Subcutaneous abdominal adipose tissue (tissue), 5 donors: ENCODE data around the gene EXOSC5.

Experiments
- H3K27ac ChIP-seq: one replicate; pipeline ENCODE4 v1.7.0; 2013; ENCODE audit warnings: low read depth, mild to moderate bottlenecking, inconsistent platforms, low read length, moderate library complexity
- H3K27me3 ChIP-seq, 5 donors: one replicate each; pipeline ENCODE4 v1.7.0; 2013; ENCODE audit warnings: low read length in 5 of 5, inconsistent platforms in 1 of 5; ENCODE audit not compliant: control insufficient read depth in 5 of 5, insufficient read depth in 4 of 5
- H3K36me3 ChIP-seq, 5 donors: one replicate each; pipeline ENCODE4 v1.7.0; 2013; ENCODE audit warnings: low read length in 5 of 5; ENCODE audit not compliant: control insufficient read depth in 5 of 5, insufficient read depth in 5 of 5
- H3K4me1 ChIP-seq, 5 donors: one replicate each; pipeline ENCODE4 v1.7.0; 2013; ENCODE audit warnings: low read length in 5 of 5, mild to moderate bottlenecking in 3 of 5, moderate library complexity in 1 of 5; ENCODE audit not compliant: control insufficient read depth in 5 of 5, insufficient read depth in 5 of 5
- H3K4me3 ChIP-seq, 5 donors: one replicate each; pipeline ENCODE4 v1.7.0; 2013; ENCODE audit warnings: low read length in 5 of 5, low read depth in 1 of 5
- H3K9ac ChIP-seq, 5 donors: one replicate each; pipeline ENCODE4 v1.7.0; 2013; ENCODE audit warnings: low read length in 5 of 5, mild to moderate bottlenecking in 4 of 5, moderate library complexity in 3 of 5
- H3K9me3 ChIP-seq, 5 donors: one replicate each; pipeline ENCODE4 v1.7.0; 2013; ENCODE audit warnings: low read length in 5 of 5; ENCODE audit not compliant: control insufficient read depth in 5 of 5
- donor health status: healthy.
- donor health status: healthy.
- donor health status: healthy.
- donor health status: healthy.
- donor health status: healthy.

EXOSC5 gene

GRCh38 chr19:41426116-41426841 lies 29.1 kb upstream of the EXOSC5 start:
- Histone ChIP-seq H3K27me3 (no peaks in the 10 kb centered on the region), H3K36me3 (peaks cover 0 to 53% (median 47%) of the 10 kb centered on the region in 5 donors), H3K27ac (no peak overlapping the region), H3K4me1 (peaks cover 3 to 49% (median 28%) of the 10 kb centered on the region in 5 donors), H3K4me3 (peak overlapping the region in 4 of 5 donors; percentile 62 to 77 (median 67)), H3K9ac (peak overlapping the region; percentile 52 to 91 (median 74)), H3K9me3 (no peaks in the 10 kb centered on the region)

GRCh38 chr19:41425174-41426115 lies 28.3 kb upstream of the EXOSC5 start:
- Histone ChIP-seq H3K4me3 (peak overlapping the region in 1 of 5 donors; percentile 6), H3K4me1 (peaks cover 3 to 53% (median 31%) of the 10 kb centered on the region in 5 donors), H3K27ac (no peak overlapping the region), H3K9me3 (no peaks in the 10 kb centered on the region), H3K27me3 (no peaks in the 10 kb centered on the region), H3K36me3 (peaks cover 0 to 54% (median 47%) of the 10 kb centered on the region in 5 donors), H3K9ac (peak overlapping the region in 1 of 5 donors; percentile 17)

GRCh38 chr19:41424335-41425173 lies 27.4 kb upstream of the EXOSC5 start:
- Histone ChIP-seq H3K9me3 (no peaks in the 10 kb centered on the region), H3K9ac (peak overlapping the region in 1 of 5 donors; percentile 17), H3K27ac (no peak overlapping the region), H3K4me1 (peaks cover 3 to 59% (median 35%) of the 10 kb centered on the region in 5 donors), H3K27me3 (no peaks in the 10 kb centered on the region), H3K36me3 (peaks cover 0 to 63% (median 55%) of the 10 kb centered on the region in 5 donors), H3K4me3 (no peak overlapping the region)

- Histone ChIP-seq H3K4me1 (peaks cover under 1 to 53% (median 28%) of the 10 kb centered on the region in 5 donors), H3K4me3 (no peak overlapping the region), H3K27me3 (no peaks in the 10 kb centered on the region), H3K36me3 (peaks cover 0 to 78% (median 68%) of the 10 kb centered on the region in 5 donors), H3K9ac (no peak overlapping the region), H3K9me3 (no peaks in the 10 kb centered on the region), H3K27ac (no peak overlapping the region)
These were observed 25.8 kb upstream of the EXOSC5 start for GRCh38 chr19:41422955-41423354.

GRCh38 chr19:41422456-41422855 lies 25.3 kb upstream of the EXOSC5 start:
- Histone ChIP-seq H3K4me1 (peaks cover 0 to 48% (median 23%) of the 10 kb centered on the region in 5 donors), H3K4me3 (no peak overlapping the region), H3K27me3 (no peaks in the 10 kb centered on the region), H3K9ac (no peak overlapping the region), H3K27ac (no peak overlapping the region), H3K36me3 (peaks cover 0 to 79% (median 68%) of the 10 kb centered on the region in 5 donors), H3K9me3 (no peaks in the 10 kb centered on the region)

GRCh38 chr19:41421973-41422372 lies 24.8 kb upstream of the EXOSC5 start:
- H3K27ac ChIP-seq: no peak overlapping the region
- H3K9ac ChIP-seq: no peak overlapping the region
- H3K4me1 ChIP-seq: peaks cover 0 to 46% (median 21%) of the 10 kb centered on the region in 5 donors
- no peak overlapping the region for H3K4me3 ChIP-seq
- no peaks in the 10 kb centered on the region for H3K9me3 ChIP-seq
- H3K27me3 ChIP-seq: no peaks in the 10 kb centered on the region
- peaks cover 0 to 83% (median 72%) of the 10 kb centered on the region in 5 donors for H3K36me3 ChIP-seq

GRCh38 chr19:41421314-41421713 lies 24.2 kb upstream of the EXOSC5 start:
- H3K4me3 ChIP-seq: no peak overlapping the region
- H3K9me3 ChIP-seq: no peaks in the 10 kb centered on the region
- no peaks in the 10 kb centered on the region for H3K27me3 ChIP-seq
- H3K4me1 ChIP-seq: peaks cover 0 to 39% (median 14%) of the 10 kb centered on the region in 5 donors
- no peak overlapping the region for H3K27ac ChIP-seq
- no peak overlapping the region for H3K9ac ChIP-seq
- peaks cover 0 to 90% (median 79%) of the 10 kb centered on the region in 5 donors for H3K36me3 ChIP-seq

- Histone ChIP-seq H3K9me3 (no peaks in the 10 kb centered on the region), H3K27me3 (no peaks in the 10 kb centered on the region), H3K4me1 (peaks cover 0 to 29% (median 7%) of the 10 kb centered on the region in 5 donors), H3K36me3 (peaks cover 0 to 89% (median 79%) of the 10 kb centered on the region in 5 donors), H3K9ac (no peak overlapping the region), H3K27ac (no peak overlapping the region), H3K4me3 (no peak overlapping the region)
These were observed 23.1 kb upstream of the EXOSC5 start for GRCh38 chr19:41420101-41420880.

GRCh38 chr19:41416194-41416674 lies 19.1 kb upstream of the EXOSC5 start:
- no peak overlapping the region for H3K27ac ChIP-seq
- no peak overlapping the region for H3K9ac ChIP-seq

More at GRCh38 chr19:41416194-41416674, 19.1 kb upstream of the EXOSC5 start:
- no peaks in the 10 kb centered on the region for H3K9me3 ChIP-seq
- no peaks in the 10 kb centered on the region for H3K27me3 ChIP-seq
- H3K36me3 ChIP-seq: peaks cover 0 to 87% (median 75%) of the 10 kb centered on the region in 5 donors
- H3K4me1 ChIP-seq: peaks cover 0 to 36% (median 18%) of the 10 kb centered on the region in 5 donors
- no peak overlapping the region for H3K4me3 ChIP-seq
